HUES6 (cell line): ENCODE results near the gene CADM4.
"Not testable (repeated sequence)": the region's sequence is repeated elsewhere in the genome, so short reads cannot be mapped to it uniquely, and the experiment has no call there.

Experiments
- H3K27ac ChIP-seq: 2 replicates; pipeline ENCODE4 v1.7.0; 2013; ENCODE audit warnings: low read depth, mild to moderate bottlenecking, low read length, inconsistent platforms
- H3K27me3 ChIP-seq: 2 replicates; pipeline ENCODE4 v1.6.1; 2013; ENCODE audit warnings: low read length; ENCODE audit not compliant: control insufficient read depth, insufficient read depth
- H3K36me3 ChIP-seq: 2 replicates; pipeline ENCODE4 v1.6.1; 2013; ENCODE audit warnings: low read length; ENCODE audit not compliant: control insufficient read depth, insufficient read depth
- H3K4me1 ChIP-seq: 2 replicates; pipeline ENCODE4 v1.6.1; 2013; ENCODE audit warnings: low read length; ENCODE audit not compliant: control insufficient read depth, insufficient read depth
- H3K4me3 ChIP-seq: 2 replicates; pipeline ENCODE4 v1.5.1; 2013; ENCODE audit warnings: low read depth, low read length
- H3K9ac ChIP-seq: one replicate; pipeline ENCODE4 v1.6.1; 2013; ENCODE audit warnings: mild to moderate bottlenecking, low read length
- H3K9me3 ChIP-seq: 2 replicates; pipeline ENCODE4 v1.6.1; 2013; ENCODE audit warnings: low read depth, low read length; ENCODE audit not compliant: control insufficient read depth, insufficient read depth

Gene CADM4

DNA sequence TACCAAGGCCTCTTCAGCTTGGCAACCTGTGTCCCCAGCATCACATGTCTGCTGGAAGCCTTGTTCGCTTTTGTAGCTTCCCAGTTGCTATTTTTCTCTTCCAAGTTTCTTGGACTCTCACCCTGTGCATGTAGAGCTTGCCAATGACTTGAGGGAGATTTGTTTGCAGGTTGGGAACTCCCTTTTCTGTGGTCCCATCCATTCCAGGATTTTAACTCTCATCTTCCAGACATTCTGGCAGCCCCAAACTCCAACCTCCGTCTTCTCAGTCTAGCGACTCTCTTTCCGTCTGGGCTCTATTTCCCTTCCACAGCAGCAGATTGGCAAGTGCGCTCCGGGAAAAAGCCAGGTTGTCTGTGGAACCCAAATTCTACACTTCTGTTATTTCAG is 21.3 kb upstream of the CADM4 start:
- Histone ChIP-seq H3K4me3 (no peak overlapping the region), H3K27me3 (no peaks in the 10 kb centered on the region), H3K36me3 (peaks cover 29% of the 10 kb centered on the region), H3K9ac (no peak overlapping the region), H3K9me3 (no peaks in the 10 kb centered on the region), H3K4me1 (no peaks in the 10 kb centered on the region), H3K27ac (no peak overlapping the region)

DNA sequence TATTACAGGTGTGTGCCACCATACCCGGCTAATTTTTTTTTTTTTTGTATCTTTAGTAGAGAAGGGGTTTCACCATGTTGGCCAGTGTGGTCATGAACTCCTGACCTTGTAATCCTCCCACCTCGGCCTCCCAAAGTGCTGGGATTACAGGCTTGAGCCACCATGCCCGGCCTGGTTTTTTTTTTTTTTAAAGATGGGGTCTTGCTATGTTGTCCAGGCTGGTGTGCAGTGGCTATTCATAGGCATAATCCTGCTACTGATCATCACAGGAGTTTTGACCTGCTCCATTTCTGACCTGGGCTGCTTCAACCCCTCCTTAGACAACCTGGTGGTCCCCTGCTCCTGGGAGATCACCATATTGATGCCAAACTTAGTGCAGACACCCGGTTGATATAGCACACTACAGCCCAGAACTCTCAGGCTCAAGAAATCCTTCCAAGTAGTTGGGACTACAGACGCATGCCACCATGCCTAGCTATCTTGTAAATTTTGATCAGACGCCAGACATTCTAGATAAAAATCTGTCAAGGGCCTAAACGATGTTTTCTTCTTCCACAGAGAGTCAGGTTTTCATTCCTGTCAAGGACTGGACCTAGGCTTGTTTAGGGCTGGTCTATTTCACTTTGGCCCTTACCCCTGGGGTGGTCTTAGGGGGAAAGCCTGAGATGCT is 20.8 kb upstream of the CADM4 start:
- H3K36me3 ChIP-seq = peaks cover 31% of the 10 kb centered on the region
- H3K4me3 ChIP-seq = no peak overlapping the region

DNA sequence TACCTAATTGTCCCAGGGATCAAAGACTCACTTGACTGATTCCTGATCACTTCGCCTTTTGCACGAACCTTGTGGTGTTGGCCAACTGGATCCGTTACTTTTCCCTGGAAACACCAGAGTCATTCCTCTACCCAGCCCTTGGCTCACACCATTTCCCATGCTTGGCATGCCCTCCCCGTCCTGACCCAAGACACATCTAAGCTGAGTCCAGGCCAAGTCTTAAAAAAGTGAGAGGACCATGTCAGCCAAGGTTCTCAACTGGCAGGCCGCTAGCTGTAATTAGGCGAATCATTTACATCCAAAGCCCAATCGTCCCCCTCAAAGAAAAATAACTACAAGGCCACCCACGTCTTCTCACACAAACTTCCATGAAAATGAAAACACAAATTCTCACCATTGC is 18.8 kb upstream of the CADM4 start:
- H3K27me3 ChIP-seq = no peaks in the 10 kb centered on the region
- H3K4me3 ChIP-seq = no peak overlapping the region
- no peak overlapping the region for H3K27ac ChIP-seq
- no peaks in the 10 kb centered on the region for H3K4me1 ChIP-seq
- no peaks in the 10 kb centered on the region for H3K9me3 ChIP-seq
- H3K36me3 ChIP-seq = peaks cover 31% of the 10 kb centered on the region
- no peak overlapping the region for H3K9ac ChIP-seq

More for the DNA sequence above, 20.8 kb upstream of the CADM4 start:
- Histone ChIP-seq H3K9me3 (no peaks in the 10 kb centered on the region), H3K9ac (no peak overlapping the region), H3K27me3 (no peaks in the 10 kb centered on the region), H3K4me1 (no peaks in the 10 kb centered on the region), H3K27ac (no peak overlapping the region)

DNA sequence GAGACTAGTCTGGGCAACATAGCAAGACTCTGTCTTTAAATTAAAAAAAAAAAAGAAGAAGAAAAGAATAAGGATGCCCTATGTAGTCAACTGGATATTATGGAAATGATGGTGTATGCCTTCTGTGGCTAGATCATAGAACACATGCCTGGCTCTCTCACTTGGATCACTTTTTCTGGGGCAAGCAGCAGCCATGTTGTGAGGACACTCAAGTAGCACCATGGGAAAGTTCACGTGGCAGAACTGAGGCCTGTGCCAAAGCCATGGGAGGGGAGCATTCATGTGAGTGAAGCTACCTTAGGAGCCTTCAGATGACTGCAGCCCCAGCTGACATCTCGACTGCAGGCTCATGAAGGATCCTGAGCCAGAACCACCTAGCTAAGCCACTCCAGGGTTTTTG is 18.4 kb upstream of the CADM4 start:
- Histone ChIP-seq H3K9ac (no peak overlapping the region), H3K9me3 (no peaks in the 10 kb centered on the region), H3K4me1 (no peaks in the 10 kb centered on the region), H3K27ac (no peak overlapping the region), H3K4me3 (no peak overlapping the region), H3K36me3 (peaks cover 32% of the 10 kb centered on the region), H3K27me3 (no peaks in the 10 kb centered on the region)

DNA sequence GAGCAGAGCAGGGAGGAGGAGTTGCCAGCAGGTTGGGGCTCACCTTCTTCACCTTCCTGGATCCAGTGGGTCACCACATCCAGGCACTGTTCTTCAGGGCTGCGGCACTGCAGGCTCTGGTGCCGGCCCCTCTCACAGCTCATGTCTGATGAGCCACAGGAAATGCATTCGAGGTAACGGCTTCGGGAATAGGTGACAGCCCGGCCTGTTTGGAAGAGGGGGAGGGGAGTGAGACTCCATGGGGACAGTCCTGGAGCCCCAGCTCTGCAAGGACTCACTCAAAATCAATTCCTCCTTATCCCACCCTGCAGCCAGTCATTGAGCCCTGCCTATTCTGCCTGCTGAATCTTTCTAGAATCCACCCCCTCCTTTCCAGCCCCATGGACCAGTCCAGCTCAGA is 16.8 kb upstream of the CADM4 start:
- Histone ChIP-seq H3K9ac (no peak overlapping the region), H3K27me3 (no peaks in the 10 kb centered on the region), H3K27ac (no peak overlapping the region), H3K4me3 (no peak overlapping the region), H3K36me3 (peaks cover 35% of the 10 kb centered on the region), H3K4me1 (peaks cover 3% of the 10 kb centered on the region; the same call in 1 of the 2 replicates), H3K9me3 (no peaks in the 10 kb centered on the region)

DNA sequence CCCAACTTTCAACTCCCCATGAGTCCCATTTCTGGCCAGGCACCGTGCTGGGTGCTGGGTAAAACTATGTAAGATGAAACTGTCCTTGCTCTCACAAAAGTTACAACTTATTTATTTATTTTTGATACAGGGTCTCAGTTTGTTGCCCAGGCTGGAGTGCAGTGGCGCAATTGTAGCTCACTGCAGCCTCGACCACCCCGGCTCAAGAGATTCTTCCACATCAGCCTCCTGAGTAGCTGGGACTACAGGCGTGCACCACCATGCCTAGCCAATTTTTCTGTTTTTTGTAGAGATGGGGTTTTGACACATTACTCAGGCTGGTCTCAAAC is 12.9 kb upstream of the CADM4 start:
- Histone ChIP-seq H3K9me3 (no peaks in the 10 kb centered on the region), H3K27me3 (no peaks in the 10 kb centered on the region), H3K27ac (no peak overlapping the region), H3K36me3 (peaks cover 40% of the 10 kb centered on the region), H3K4me1 (peaks cover 3% of the 10 kb centered on the region; the same call in 1 of the 2 replicates), H3K4me3 (no peak overlapping the region), H3K9ac (no peak overlapping the region)

DNA sequence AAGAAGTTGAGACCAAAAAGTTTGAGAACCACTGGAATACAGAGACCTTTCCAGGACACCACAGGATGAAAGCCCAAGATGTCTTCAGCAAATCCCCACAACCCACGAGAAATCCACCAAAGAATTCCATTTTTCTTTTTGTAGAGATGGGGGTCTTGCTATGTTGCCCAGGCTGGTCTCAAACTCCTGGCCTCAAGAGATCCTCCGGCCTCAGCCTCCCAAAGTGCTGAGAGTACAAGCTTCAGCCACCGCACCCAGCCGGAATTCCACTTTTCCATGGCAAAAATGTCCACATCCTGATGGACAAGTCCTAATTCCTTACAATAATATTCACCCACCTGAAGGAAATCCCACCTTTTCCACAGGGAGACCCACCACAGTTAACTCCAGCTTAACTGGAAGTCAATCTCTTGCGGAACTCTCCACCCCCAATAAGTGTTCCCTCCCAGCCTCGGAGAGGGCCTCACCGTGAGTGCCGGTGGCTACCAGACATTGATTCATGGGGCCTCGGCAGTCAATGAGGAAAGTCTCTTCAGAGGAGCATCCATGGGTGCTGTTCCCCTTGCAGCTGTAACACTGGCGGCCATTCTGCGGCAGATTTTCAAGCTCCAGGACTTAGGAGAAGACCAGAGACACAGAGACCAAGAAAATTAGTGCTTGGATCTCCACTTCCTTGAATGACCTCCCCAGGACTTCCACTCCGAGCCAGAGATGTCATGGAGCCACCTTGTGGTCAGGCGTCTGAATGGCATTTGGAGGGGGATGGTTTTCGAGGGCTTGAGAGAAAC is 12.3 kb upstream of the CADM4 start:
- H3K36me3 ChIP-seq = peaks cover 42% of the 10 kb centered on the region
- no peak overlapping the region for H3K9ac ChIP-seq
- 0 out of 2 replicates have a peak, but pooled peaks cover 5% of the 10 kb centered on the region for H3K9me3 ChIP-seq
- no peaks in the 10 kb centered on the region for H3K27me3 ChIP-seq
- no peak overlapping the region for H3K27ac ChIP-seq
- no peak overlapping the region for H3K4me3 ChIP-seq
- H3K4me1 ChIP-seq = peaks cover 3% of the 10 kb centered on the region; the same call in 1 of the 2 replicates

DNA sequence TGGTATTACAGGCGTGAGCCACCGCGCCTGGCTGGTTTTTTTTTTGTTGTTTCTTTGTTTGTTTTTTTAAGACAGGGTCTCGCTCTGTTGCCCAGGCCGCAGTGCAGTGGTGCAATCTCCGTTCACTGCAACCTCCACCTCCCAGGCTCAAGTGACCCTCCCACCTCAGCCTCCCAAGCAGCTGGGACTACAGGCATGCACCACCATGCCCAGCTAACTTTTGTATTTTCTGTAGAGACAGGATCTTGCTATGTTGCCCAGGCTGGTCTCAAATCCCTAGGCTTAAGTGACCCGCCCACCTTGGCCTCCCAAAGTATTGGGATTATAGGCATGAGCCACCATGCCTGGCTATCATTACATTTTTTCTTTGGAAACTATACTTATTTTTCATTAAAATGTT is 10.6 kb upstream of the CADM4 start:
- H3K27ac ChIP-seq, H3K4me1 ChIP-seq, H3K9me3 ChIP-seq, H3K27me3 ChIP-seq, H3K4me3 ChIP-seq, H3K9ac ChIP-seq: not testable (repeated sequence)
- H3K36me3 ChIP-seq = peaks cover 33% of the 10 kb centered on the region

DNA sequence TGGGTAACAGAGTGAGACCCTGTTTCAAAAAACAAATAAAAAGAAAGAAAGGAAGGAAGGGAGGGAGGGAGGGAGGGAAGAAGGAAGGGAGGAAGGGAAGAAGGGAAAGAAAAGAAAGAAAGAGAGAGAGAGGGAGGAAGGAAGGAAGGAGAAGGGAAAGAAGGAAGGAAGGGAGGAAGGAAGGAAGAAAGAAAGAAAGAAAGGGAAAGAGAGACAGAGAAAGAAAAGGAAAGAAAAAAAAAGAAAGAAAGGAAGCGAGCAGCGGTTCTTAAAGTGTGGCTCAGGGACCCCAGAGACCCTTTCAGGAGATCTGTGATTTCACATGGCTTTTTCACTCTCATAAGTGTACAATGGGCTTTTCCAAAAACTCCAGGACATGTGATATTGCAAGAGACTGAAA is 9.9 kb upstream of the CADM4 start:
- Histone ChIP-seq H3K9ac (no peak overlapping the region), H3K36me3 (peaks cover 28% of the 10 kb centered on the region), H3K9me3 (0 out of 2 replicates have a peak, but pooled peaks cover 5% of the 10 kb centered on the region), H3K4me1 (peaks cover 3% of the 10 kb centered on the region; the same call in 1 of the 2 replicates), H3K4me3 (no peak overlapping the region), H3K27me3 (no peaks in the 10 kb centered on the region), H3K27ac (no peak overlapping the region)

DNA sequence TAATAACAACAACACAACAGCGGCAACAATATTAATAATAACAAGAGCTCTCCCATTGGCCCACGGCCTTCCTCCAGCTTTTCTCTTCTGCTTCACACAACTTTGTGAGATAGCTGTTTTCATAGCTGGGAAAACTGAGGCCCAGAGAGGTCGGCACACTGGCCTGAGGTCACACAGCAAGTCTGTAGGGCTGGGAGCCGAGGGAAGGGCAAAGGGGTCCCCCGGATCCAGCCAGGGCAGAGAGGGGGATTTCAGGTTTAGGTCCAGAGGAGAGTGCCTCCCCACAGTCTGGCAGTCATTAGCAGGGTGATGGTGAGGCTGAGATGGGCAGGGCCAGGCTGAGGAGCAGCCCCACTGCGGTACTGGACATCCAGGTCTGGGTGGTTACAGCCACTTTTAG is 9.0 kb upstream of the CADM4 start:
- H3K4me1 ChIP-seq = peaks cover 3% of the 10 kb centered on the region; the same call in 1 of the 2 replicates
- peaks cover 23% of the 10 kb centered on the region for H3K36me3 ChIP-seq
- no peaks in the 10 kb centered on the region for H3K27me3 ChIP-seq
- no peak overlapping the region for H3K9ac ChIP-seq
- H3K4me3 ChIP-seq = no peak overlapping the region
- H3K27ac ChIP-seq = no peak overlapping the region
- H3K9me3 ChIP-seq = 0 out of 2 replicates have a peak, but pooled peaks cover 5% of the 10 kb centered on the region

DNA sequence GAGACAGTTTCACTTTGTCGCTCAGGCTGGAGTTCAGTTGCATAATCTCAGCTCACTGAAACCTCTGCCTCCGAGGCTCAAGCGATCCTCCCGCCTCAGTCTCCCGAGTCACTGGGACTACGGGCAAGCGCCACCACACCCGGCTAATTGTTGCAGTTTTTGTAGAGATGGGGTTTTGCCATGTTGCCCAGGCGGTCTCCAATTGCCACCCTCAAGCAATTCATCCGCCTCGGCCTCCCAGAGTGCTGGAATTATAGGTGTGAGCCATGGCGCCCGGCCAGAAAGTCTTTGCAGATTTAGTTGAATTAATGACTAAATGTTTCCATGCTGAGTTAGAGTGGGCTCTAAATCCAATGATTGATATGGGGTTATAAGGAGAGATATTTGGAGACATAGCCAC is 4.5 kb upstream of the CADM4 start:
- Histone ChIP-seq H3K9ac (no peak overlapping the region), H3K36me3 (peaks cover 14% of the 10 kb centered on the region), H3K4me1 (peaks cover 1% of the 10 kb centered on the region; the same call in 1 of the 2 replicates), H3K9me3 (0 out of 2 replicates have a peak, but pooled peaks cover 5% of the 10 kb centered on the region), H3K4me3 (no peak overlapping the region), H3K27me3 (peaks cover 30% of the 10 kb centered on the region), H3K27ac (no peak overlapping the region)
